GM21367 (cell line): ENCODE results near the gene RFPL3.
"Not testable (repeated sequence)": the region's sequence is repeated elsewhere in the genome, so short reads cannot be mapped to it uniquely, and the experiment has no call there.

ENCODE experiments used
- ATAC-seq: cut with Tn5 transposase; IDR thresholded peaks from one replicate; pipeline ENCODE4 v1.9.1; 2021; ENCODE audit not compliant: unreplicated experiment

The RFPL3 gene

DNA sequence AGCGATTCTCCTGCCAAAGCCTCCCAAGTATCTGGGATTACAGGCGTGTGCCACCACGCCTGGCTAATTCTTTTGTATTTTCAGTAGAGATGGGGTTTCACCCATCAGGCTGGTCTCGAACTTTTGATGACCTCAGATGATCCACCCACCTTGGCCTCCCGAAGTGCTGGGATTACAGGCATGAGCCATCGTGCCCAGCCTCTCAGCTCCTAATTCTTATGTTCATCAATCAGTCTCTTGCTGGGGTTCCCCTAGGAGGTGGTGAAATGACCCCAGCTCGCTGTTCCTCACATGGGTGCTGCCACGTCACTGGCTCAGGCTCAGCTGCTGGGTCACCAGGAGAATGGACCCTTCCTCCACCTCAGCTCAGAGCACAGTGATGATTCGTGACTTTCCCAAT, at the start of gene RFPL3:
TSS of gene RFPL3 (plus strand) at position 301 of the 400 bp plus-strand sequence. CDS start 205 bp downstream, outside the sequence.
- ATAC-seq, result not testable (repeated sequence)

DNA sequence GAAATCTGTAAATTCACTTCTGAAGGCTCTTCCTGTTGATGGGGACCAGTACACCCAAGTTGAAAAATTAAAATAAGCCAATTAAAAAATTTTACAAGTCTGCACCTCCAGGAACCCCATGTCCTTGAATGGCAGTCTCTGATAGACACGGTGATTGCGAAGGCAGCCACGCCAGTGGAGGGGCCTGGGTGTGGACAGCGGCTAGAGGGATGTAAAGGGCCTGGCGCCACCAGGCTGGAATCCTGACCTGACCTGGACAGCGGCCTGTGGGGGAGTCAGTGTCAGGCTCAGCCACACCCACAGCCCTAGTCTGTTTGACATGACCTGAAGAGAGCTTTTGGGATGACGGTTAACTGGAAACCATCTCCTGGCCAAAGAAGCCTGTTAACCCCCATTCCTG, 49.5 kb upstream of the RFPL3 start:
- ATAC-seq, result no peak

DNA sequence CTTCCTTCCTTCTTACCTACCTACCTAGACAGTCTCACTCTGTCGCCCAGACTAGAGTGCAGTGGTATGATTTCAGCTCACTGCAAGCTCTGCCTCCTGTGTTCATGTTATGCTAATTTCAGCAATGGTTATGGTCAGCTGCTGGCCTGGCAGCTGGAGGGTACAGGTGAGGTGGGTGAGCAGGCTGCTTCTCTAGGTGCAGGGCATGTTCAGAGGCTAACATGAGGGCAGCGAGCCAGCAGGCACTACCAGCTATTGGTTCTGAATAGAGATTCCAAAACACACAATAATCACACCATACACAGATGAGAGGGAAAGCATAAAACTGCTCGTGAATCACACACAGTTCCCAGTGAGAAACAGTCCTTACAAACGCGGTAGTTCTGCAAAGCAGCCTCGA, 48.7 kb upstream of the RFPL3 start:
- no peak for ATAC-seq

DNA sequence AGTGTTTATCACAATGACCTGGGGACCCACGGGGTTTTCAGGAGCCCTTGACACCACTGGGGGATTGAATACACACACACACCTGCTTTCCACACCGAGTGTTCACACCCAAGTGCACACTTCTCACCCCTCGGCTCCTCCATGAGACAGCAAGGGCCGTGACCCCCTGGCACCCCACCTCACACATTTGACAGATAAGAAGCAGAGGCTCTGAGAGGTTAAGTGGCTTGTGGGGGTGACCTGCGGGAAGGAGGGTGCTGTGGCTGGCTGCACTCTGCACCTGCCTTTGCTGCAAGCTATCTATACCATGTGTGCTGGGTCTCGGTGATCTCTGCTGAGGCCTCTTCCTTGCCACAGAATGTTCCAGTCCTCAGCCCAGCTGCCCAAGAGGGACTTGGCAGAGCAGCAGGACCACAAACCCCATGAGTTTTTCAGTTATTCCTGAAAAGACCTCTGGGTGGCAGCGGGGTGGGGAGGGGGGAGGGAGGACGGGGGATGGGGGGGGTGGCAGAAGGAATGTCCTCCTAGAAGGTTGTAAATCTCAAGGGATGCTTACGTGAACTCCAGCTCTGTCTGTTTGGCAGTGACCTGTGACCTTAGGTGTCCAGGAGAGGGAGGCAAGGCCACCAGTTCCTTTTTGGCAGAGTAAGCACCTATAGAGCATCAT, 47.9 kb upstream of the RFPL3 start:
- no peak for ATAC-seq

DNA sequence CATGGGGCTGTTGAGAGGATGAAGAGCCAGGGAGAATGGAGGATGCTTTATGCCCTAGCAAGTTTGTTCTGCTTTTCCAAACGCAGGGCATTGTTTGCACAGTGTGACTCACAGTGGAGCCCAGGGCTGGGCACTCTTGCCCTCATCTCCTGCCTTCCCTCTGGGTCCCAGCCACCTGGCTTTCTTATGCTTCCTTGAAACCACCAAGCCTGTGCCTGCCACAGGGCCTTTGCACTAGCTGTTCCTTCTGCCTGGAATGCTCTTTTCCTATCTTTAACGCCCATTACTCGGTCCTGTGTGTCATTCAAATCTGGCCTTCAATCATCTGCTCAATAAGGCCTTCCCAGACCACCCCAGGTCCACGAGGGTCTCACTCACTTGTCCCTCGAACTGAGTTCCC, 46.9 kb upstream of the RFPL3 start:
- no peak for ATAC-seq

DNA sequence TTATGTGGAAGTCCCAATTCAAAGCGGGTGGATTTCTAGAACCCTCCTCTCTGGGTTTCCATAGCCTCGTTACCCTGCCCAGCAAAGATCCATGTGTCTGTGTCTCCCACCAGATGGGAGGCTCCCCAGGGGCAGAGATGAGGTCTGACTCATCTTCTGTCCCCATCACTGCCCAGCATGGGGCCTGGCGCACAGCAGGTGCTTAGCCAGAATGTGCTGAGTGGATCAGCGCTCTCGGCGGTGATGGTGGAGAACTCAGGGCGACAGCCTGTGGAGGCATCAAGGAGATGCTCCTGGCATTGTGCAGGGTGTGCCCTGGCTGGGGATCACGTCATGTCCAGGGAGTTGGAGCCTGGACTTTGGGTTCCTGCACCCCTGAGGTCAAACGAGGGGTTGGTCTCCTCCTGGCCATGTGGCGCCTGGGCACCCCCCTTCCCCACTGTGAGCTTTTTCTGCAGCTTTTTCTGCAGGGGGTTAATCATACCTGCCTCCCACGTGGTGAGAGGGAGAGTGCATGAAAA, 46.1 kb upstream of the RFPL3 start:
- no peak for ATAC-seq

DNA sequence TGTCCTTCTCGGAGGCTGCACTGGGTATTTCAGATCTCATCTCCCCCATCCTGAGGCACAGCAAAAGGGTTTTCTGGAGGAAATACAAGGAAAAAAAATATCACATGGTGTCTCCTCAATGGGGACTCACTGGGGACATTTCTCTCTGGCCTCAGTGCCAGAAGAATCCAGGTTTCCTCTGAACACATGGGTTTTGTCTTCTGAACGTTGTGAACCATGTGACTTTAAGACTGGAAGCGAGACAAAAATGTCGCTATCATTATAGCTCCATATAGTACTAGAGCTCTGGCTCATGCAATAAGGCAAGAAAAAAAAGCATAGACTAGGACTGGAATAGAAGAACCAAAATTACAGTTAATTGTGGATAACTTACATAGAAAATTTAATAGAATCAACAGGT, 44.9 kb upstream of the RFPL3 start:
- no peak for ATAC-seq

DNA sequence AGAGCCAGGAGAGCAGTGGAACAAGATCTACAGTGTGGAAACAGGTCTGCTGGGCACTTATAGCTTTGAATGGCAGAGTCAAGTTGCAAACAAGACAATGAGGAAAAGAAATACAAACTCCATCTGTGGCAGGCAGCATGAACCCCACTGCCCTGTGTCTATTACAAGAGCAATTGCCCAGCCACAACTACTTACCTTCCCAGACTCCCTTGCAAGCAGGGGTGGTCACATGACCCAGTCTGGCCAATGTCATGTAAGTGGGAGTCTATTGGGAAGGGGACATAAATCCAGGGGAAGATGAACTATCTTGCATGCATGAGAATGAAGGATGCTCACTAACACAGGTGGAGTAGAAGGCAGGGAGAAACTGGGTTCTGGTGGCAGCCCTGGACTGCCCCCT, 44.1 kb upstream of the RFPL3 start:
- no peak for ATAC-seq

DNA sequence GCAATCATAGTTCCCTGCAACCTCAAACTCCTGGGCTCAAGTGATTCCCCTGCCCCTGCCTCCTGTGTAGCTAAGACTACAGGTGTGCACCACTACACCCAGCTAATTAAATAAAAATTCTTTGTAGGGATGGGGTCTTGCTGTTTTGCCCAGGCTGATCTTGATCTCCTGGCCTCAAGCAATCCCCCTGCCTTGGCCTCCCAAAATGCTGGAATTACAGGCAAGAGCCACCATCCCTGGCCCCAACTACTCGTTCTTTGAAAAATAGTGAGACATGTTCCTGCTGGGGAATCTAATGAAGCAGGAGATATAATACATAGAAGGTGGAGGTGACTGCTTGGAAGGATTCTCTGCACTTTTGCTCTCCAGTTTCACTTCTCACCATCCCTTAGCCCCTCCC, 40.1 kb upstream of the RFPL3 start:
- ATAC-seq, result no peak

DNA sequence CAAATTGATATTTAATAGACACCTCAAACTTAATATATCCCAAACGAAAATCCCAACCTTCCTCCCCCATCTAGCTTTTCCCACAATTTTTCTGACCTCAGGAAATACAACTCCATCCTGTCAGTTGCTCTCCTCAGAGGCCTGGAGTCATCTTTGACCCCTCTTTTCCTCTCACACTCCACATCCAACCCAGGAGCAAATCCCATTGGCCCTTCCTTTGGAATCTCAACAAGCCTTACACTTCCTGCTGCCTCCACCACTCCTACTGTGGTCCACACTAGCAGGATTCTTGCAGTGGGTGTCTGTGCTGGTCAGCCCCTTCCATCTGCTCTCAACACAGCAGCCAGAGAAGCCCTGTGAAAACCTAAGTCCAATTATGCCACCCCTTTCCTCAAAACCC, 39.3 kb upstream of the RFPL3 start:
- no peak for ATAC-seq

DNA sequence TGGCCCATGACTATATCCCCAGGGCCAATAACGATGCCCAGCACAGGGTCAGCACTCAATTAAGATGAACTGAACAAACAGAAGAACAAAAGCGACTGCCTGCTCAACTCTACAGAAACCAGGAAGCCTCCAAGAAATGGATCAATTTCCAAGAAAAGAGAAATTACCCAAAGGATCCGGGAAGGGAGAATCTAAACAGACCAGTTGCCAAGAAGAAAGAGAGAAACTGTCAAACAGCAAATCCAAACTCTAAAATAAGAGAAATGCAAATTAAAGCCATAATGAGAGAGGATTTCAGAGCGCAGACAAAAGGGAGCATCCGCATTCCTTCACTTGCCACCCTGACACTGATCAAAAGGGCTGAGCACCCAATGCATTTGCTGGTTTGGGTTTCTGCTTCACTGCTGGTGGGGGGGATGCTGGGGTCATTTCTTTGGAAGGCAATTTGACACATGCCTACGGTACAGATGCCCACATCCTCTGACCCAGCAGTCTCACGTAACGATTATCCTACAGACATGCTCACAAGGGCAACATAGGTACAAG, 37.7 kb upstream of the RFPL3 start:
- ATAC-seq, result no peak

DNA sequence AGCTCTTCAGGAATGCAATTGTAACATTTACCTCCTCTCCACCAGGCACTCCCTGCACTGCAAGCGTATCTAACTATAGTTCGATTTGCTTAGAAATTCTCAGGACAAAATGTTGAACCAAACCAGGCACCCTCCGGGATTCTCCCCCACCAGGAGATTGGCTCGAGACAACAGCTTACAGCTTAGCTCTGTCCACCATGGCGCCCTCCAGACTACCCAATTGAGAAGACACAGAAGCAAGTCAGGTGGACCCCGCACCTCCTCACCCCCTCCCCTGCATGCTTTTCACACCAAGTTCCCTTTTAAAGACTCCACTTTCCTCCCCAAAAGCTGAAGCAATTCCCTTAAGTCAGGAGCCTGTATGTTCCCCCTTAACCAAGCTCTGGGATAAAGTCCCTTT, 34.7 kb upstream of the RFPL3 start:
- no peak for ATAC-seq

DNA sequence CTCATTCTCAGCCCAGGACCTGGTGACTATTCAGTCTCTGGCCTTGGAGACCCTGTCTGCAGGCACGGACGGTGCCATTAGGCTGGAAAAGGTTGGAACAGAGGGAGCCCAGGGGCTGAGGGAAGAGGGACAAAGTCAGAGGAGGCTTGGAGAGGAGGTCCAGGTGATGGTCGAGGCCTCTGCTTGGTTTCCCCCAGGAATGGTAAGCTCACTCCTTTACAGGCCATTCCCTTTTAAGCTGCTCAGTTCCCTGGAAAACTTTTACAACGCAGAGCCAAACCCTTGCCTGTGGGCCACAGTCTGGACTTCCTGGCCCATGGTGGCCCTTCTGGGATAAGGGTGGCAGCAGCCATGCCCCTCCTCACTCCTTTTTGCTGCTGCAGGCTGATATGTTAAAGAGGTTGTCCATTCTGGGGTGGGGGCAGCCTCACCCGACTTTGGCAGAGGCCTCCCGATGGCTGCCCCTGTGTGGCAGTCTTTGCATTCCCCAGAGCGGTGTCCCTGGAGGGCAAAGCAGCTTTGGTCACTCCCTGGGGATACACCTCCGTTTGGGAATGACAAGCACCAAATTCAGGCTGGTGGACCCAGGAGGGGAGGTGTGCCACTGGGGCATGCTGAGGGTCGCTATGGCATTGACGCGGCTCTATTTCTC, 34.0 kb upstream of the RFPL3 start:
- no peak for ATAC-seq

DNA sequence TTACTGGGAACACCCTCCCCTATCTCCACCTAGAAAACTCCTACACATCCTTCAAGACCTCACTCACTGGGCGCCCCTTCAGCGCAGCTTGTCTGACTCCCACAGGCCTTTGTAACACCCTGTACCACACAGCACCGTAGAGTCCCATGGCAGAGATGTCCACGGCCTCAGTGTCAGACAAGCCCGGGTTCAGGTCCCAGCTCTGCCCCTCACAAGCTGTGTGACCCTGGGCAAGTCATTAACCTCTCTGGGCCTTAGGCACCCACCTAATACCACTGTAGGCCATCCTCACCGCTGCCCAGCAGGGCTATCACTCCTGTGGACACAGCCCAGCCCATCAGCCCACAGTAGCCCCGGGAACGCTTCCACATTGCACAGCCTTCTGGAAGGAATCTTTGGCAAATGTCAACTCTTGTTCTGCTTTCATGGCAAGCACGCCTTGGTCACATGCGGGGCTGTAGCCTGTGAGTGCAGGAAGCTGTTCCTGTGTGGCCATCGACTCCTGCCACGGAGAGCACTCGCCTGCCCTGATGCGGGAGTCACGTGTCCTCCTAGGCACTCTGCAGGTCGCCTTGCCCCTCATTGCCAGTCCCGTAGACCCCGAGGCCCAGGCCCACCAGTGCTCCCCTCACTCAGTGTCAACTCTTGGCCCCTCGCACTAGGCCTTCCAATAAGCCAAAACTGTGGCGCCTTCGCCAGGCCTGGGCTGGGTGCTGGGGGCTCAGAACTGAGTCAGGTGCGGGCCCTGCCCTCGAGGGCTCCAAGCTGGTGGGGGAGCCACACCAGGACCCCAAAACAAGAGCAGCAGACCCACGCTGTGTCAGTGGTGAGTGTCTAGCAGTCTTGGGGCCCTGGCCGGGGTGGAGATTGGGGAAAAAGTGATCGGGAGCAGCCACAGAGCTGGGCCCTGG, 32.9 kb upstream of the RFPL3 start:
- ATAC-seq, result no peak

DNA sequence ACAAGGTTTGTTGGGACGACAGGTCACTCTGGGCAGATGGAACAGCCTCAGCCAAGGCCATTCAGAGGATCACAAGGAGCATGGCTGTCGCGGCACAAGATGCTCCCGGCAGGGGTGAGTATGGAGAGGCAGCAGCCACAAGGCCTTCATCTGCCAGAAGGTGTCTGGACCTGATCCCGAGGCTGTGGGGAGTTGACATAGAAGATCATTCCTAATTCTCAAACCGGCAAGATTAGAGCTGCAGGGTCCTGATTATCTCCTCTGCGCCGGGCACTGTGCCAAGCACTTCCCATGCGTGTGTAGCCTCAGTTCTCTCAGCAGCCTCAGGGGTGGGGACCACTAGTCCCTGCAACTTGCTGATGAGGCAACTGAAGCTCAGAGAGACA, 32.3 kb upstream of the RFPL3 start:
- ATAC-seq, result no peak

DNA sequence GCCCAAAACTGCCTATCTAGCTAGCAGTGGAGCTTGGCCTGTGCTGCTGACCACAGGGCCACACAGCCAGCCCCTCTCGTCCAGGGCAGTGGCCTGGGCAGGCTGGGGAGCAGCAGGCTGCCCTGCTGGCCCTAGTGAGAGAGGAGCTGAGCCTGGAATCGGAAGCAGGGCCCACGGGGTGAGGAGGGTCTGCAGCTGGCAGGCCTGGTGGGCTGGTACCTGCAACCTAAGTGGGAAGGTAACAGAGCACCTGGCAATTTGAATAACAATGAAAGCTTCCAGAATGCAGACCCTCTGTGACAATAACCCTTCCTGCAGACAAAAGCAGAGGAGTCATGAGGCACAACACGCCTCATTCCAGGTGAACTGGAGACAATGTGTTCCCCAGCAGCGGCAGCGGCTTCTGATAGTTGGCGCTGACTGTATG, 31.8 kb upstream of the RFPL3 start:
- ATAC-seq, result no peak

DNA sequence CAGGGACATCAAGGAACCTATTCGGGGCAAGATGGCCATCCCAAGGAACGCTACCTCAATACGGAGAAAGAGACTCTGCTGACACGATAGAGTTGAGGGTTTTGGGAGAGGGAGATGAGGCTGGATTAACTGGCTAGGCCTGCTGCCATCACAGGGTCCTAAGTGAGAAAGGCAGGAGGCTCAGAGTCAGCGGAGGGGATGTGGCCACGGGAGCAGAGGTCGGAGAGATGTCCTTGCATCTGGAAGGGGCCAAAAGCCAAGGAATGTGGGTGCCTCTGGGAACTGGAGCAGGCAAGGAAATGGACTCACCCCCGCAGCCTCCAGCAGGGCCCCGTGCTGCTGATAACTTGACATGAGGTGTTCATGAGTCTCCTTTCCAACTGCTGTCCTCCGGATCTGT, 31.0 kb upstream of the RFPL3 start:
- no peak for ATAC-seq

DNA sequence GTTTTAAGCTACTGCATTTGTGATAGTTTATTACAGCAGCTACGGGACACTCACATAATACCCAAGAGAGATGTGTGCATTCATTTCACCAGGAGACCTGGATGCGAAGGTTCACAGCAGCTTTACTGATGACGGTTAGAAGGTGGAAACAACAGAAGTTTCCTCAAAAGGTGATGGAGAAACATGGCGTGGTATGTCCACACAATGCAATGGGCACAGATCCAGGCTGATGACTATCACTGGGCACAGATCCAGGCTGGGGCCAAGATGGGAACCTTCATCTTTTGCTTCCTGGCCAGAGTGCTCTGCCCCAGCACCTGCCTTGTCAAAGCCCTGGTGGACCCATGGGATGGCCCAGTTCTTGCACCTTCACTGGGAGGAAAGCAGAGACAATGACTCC, 30.6 kb upstream of the RFPL3 start:
- ATAC-seq, result no peak

DNA sequence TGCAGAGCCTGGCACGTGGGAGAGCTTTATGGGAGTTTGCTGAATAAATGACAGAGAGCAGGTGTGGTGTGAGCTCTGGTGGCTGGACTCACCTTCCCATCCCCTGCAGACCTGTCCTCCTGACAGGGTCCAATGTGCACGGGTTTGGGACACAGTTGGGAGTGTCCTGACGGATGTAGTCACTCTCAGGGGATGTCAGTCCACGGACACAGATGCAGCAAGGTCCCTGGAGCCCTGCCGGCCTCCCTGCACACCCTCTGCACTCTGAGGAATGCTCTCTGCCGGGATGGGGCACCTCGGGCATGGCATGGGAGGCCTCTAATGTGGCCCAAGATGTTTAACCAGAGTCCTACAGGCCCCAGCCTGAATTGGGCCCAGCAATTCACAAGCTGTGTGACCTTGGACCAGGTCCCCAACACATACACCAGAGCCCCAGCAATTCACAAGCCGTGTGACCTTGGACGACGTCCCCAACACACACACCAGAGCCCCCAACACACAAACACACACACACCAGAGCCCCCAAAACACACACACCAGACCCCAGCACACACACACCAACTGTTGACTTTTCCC, 30.0 kb upstream of the RFPL3 start:
- ATAC-seq, result no peak

DNA sequence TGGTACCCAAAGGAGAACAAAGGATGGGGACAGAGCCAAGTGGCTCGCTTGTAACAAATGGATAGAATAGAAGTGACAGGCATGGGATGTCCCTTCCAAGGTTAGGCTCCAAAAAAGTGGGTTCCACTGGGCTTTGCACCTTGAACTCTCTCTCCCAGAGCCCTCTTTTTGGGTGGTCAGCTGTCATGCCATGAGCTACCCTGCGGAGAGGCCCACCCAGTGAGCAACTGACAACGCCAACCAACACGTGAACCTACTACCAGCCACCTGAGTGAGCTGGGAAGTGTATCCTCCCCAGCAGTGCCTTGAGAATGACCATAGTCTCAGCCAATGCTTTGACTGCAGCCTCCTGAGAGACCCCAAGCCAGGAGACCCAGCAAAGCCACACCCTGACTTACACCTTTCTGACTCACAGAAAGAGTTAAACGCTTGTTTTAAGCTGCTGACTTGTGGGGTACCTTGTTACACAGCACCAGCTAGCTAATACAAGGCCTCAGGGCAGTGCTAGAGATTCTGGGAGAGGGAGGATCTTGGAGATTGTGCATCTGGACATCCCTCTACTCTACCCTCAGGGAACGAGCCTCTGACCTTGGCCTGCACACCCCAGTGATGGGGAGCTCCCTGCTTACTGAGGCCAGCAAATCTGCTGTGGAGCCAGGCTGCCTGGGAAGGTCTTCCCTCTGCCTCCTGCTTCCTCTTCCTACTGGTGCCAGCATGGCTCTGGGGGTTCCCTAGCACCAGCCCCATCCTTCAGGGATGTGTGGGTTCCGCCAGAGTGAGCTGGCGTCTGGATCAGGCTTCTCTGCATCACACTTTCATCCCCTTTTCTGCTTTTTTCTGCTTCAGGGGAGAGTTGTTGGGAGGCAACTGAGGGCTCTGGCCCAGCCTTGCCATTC, 29.1 kb upstream of the RFPL3 start:
- no peak for ATAC-seq
